22Rv1 (cell line): ENCODE data around the gene PTCHD4.

Experiments used
- ZFX ChIP-seq: fragments of 450-650 bp; IDR thresholded peaks from 2 replicates; pipeline ENCODE4 v1.6.1; 2017; ENCODE audit warnings: antibody characterized with exemption, borderline replicate concordance
- TF ChIP-seq, protein P1 (sequence below): fragments of 450-650 bp; IDR thresholded peaks from 2 replicates; pipeline ENCODE4 v1.5.1; 2017; ENCODE audit warnings: mild to moderate bottlenecking

DNA sequence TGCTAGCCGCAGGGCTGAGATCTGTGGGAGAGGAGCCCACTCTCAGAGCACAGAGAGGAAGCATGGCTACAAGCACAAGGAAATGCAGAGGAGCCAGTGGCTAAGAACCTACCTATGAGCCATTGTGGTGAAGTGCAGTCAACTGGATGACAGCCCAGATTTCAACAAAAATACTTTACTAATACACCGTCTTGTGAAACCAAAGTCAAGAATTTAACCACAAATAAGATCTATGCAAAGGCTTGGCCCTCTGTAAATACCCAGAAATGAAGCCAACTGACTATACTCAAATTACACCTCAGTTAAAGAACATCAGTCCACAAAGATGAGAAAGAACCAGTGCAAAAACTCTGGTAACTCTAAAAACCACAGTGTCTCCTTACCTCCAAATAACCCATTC is 40.1 kb upstream of the PTCHD4 start:
- TF ChIP-seq, protein P1, sequence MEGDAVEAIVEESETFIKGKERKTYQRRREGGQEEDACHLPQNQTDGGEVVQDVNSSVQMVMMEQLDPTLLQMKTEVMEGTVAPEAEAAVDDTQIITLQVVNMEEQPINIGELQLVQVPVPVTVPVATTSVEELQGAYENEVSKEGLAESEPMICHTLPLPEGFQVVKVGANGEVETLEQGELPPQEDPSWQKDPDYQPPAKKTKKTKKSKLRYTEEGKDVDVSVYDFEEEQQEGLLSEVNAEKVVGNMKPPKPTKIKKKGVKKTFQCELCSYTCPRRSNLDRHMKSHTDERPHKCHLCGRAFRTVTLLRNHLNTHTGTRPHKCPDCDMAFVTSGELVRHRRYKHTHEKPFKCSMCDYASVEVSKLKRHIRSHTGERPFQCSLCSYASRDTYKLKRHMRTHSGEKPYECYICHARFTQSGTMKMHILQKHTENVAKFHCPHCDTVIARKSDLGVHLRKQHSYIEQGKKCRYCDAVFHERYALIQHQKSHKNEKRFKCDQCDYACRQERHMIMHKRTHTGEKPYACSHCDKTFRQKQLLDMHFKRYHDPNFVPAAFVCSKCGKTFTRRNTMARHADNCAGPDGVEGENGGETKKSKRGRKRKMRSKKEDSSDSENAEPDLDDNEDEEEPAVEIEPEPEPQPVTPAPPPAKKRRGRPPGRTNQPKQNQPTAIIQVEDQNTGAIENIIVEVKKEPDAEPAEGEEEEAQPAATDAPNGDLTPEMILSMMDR, result no peak
- TF ChIP-seq ZFX, result no peak
